Forelimb muscle (tissue), 1 donor: ENCODE data around the gene HNRNPM. TPM values are rescaled to one million over a fixed set of nuclear protein-coding genes. Genes with fewer than 3 reads are reported as not detected.
"Not testable (repeated sequence)": the region's sequence is repeated elsewhere in the genome, so short reads cannot be mapped to it uniquely, and the experiment has no call there.

Experiments
- DNase-seq: peaks from one replicate; pipeline ENCODE4 v3.0.0-alpha.2; 2013; ENCODE audit warnings: low read depth
- polyA plus RNA-seq: library from polyadenylated mRNA; unstranded; fragments of 120-200 nt; gene quantifications from one replicate; pipeline ENCODE4 v1.2.1, GENCODE V29; 2013; ENCODE audit not compliant: insufficient read length

The HNRNPM gene
- polyA plus RNA-seq, 1 donor = 170 TPM

DNA sequence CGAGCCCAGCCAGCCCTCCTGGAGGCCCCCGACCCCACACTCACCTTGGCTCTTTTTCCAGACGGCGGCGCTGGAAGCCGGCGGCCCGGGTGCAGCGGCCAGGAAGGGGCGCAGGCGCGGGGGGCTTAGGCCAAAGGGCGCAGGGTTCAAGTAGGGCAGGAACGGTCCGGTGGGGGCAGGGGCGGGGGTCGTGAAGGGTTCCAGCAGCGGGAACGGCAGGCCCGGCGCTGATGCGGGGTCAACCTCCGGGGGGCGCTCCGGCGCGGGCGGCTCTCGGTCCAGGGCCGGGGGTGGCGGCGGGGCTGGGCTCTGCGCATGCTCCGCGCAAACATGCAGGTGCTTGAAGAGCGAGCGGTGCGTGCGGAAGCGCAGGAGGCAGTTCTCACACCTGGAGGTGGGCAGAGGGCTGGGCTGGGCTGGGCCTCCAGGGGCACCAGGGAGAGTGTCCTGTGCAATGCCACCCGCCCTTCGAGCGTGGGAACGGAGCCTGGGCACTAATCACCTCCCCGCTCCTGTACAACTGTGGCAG, 66.9 kb downstream of the HNRNPM start:
- no peak for DNase-seq

DNA sequence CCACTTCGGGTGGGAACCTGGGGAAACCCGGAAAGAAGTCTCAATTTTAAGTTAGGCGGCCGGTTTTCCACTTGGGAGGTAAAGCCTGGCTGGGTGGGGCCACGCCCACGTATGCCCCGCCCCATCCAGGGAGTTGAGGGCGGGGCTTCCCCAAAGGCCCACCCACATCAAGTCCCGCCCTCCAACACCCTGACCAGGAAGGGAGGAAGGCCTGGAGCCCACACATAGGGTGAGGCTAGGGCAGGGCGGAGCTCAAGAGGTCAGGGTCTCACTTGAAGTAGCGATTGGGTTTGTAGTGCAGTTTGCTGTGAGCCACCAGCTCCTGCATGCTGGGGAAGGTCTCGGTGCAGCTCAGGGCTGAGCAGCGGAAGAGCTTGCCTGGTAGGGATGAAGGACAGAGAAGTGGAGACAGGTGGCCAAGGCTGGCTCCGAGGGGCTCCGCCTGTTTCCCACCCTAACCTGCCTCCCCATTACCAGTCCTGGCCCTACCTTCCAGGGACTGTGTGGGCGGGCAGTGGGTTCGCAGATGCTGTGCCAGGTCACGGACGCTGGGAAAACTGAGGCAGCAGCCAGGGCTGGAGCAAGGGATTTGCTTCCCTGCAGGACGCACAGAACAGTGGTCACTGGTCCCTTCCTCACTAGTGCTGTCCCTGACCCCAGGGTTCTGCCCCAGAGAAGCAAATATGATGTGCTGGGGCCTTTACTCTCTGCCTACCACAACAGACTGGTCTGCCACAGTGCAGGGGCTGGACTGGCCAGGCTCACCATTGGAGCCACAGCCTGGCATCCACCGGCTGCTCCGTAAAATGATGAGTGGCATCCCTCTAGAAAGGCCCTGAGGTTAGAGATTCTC, 67.6 kb downstream of the HNRNPM start:
- no peak for DNase-seq

DNA sequence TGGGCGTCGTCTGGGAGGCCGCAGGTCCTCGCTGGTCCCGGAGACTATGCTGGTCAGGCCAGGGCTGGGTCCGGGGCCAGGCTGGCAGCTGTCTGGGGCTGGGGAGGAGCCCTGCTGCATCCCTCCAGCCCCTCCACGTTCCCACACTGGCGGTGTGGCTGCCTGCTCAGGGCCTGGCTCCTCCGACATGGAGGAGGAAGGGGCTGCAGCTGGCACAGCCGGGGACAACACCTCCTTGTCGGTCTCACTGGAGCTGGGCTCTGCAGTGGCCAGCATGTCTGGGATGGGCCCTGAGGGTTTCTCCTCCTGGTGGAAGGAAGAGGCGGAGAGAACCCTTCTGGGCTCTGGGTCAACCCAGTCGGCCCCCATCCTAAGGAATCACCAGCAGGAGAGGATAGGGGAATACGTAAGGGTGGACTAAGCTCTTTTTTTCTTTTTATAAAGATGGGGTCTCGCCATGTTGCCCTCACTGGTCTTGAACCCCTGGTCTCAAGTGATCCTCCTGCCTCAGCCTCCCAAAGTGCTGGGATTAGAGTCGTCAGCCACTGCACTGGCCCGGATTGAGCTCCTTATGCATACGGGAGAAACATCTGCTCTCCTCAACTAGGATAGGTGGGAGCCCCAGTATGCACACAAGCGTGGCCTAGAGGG, 68.4 kb downstream of the HNRNPM start:
- DNase-seq = no peak

GRCh38 chr19:8513687-8514504, 69.1 kb downstream of the HNRNPM start, which contains the start of gene ZNF414:
Gene ZNF414 (minus strand): TSS chr19:8514167. CDS start chr19:8514046, 121 bp downstream.
- DNase-seq = peak; percentile 75

- not testable (repeated sequence) for DNase-seq
Measured at GRCh38 chr19:8514505-8515009, 69.8 kb downstream of the HNRNPM start.

GRCh38 chr19:8515317-8515716, 70.5 kb downstream of the HNRNPM start:
- DNase-seq = no peak

DNA sequence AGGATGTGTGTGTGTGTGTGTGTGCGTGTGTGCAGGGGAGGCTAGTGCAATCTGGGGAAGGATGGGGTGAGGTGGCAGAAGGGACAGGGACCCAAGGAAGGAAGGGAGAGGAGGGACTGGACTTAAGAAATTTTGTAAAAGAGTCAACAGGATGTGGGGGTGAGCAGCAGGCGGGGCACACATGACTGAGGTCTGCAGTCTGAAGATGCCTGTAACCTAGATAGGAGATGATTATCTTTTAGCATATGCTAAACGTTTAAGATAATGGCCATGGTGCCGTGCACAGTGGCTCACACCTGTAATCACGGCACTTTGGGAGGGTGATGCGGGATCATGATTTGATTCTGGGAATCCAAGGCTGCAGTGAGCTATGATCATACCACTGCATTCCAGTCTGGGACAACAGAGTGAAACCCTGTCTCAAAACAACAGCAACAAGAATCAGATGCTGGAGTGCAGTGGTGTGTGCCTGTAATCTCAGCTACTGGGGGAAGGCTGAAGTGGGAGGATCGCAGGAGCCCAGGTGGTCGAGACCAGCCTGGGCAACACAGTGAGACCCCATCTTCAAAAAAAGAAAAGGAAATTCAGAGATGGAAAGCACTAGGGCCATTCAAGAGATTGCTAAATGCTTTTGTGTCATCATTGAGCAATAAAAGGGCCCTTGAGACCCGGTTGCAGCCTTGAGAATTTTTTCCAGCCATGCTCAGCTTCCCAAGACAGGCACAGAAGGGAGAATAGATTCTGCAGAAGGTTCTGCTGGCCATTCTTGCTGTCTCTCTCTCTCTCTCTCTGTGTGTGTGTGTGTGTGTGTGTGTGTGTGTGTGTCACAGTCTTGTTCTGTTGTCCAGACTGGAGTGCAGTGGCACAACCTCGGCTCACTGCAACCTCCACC, 73.0 kb downstream of the HNRNPM start:
- DNase-seq = no peak

DNA sequence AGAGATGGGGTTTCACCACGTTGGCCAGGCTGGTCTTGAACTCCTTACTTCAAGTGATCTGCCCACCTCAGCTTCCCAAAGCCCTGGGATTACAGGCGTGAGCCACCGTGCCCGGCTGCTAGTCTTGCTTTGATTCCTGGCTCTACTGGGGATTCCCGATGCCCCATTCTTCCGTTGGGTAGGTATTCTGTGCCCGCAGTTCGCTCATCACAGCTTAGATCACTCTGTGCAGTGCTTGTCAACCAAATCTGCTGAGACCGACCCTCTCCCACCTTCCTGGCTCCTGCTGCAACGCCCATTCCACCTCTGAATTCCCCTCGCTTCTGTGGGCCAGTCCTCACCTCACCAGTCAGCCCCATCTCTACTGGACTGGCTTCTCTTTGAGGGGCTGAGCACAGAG, 73.8 kb downstream of the HNRNPM start:
- no peak for DNase-seq

- no peak for DNase-seq
Measured at GRCh38 chr19:8519388-8519787, 74.6 kb downstream of the HNRNPM start.

- no peak for DNase-seq
Measured at GRCh38 chr19:8525401-8525684, 80.6 kb downstream of the HNRNPM start.

- DNase-seq = peak; percentile 68
Measured at GRCh38 chr19:8526345-8527091, 81.7 kb downstream of the HNRNPM start.

DNA sequence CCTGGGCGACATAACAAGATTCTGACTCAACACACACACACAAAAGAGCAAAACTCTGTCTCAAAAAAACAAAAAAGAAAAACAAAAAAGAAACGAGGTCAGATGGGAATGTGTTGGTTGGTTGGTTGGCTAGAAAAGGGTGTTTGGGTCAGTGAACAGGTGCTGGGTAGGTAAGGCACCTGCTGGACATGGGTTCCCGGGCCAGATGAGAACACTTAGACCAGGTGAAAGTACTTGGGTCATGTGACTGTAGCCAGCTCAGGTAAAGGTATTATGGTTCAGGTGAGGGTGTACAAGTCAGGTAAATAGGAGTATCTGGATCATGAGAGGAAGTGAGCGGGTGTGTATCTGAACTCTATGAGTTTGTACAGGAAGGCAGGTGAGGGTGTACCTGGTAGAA, 83.7 kb downstream of the HNRNPM start:
- no peak for DNase-seq

DNA sequence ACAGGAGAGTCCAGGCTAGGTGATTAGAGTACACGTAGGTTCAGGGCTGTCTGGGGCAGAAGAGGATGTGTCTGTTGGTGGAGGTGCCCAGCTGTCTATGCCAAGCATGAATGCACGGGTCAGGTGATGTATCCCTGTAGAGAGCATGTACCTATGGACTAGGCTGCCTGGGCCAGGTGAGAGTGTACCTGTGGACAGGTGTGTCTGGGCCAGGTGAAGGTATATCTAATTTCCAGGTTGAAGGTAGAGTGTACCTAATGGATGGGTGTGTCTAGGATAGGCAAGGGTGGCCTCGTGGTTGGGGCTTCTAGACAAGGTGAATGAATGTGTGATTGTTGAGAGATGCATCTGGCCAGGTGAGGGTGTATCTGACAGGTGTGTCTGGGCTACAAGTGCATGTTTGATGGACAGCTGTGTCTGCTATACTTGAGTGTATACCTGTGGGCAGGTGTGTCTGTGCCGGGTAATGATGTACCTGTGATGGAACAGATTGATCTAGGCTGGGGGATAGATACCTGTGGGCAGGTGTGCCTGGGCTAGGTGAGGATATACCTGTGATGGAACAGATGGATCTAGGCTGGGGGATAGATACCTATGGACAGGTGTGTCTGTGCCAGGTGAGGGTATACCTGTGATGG, 84.7 kb downstream of the HNRNPM start:
- no peak for DNase-seq

GRCh38 chr19:8530061-8530679, 85.4 kb downstream of the HNRNPM start:
- no peak for DNase-seq

GRCh38 chr19:8531470-8531869, 86.7 kb downstream of the HNRNPM start:
- DNase-seq = no peak

DNA sequence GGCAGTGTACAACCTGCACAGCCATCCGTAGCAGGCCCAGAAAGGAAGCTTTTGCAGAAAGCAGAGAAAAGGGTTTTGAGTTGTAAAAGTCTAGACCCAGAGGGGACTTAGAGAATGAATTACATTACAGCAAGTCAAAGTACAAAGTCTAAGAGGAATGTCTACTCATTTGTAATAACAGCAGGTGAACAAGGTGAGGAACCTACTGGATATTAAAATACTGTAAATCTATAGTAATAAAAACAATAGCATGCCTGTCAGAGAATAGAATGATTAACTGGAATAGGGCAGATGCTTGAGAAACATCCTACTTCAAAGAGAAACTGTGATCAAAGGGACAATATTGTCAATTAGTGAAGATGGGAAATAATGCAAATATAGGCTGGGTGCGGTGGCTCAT, 87.5 kb downstream of the HNRNPM start:
- no peak for DNase-seq

- no peak for DNase-seq
Measured at GRCh38 chr19:8536282-8536681, 91.5 kb downstream of the HNRNPM start.

- DNase-seq = no peak
Measured at GRCh38 chr19:8537099-8537498, 92.3 kb downstream of the HNRNPM start.
